OCI-LY7 (cell line): ENCODE results near the gene TNFAIP1. TPM values are rescaled to one million over a fixed set of nuclear protein-coding genes. Genes with fewer than 3 reads are reported as not detected.
A peak's percentile ranks its signal among the peaks of the same experiment; 100 is the strongest.

Experiments
- BruUV-seq: library from RNA; stranded (reverse); fragments of 400-500 nt; replicated peaks from 2 replicates; lab custom pipeline; 2021; lab: Mats Ljungman, UMichigan
- CTCF ChIA-PET: fragments of 300-600 bp; sonication (Branson Sonifier 250); formaldehyde crosslinking; loops from one replicate; lab custom pipeline; 2022; ENCODE audit warnings: antibody characterized with exemption; ENCODE audit not compliant: unreplicated experiment; lab: Charles Lee
- POLR2A ChIA-PET: fragments of 300-600 bp; sonication (Branson Sonifier 250); formaldehyde crosslinking; loops from one replicate; lab custom pipeline; 2022; ENCODE audit warnings: antibody characterized with exemption; lab: Charles Lee
- DNase-seq: peaks from one replicate; pipeline ENCODE4 v3.0.0-alpha.2; 2015; ENCODE audit warnings: low spot score
- H2AFZ ChIP-seq: fragments of 200-600 bp; sonication (generic), shearing (Covaris generic); 2 replicates; pipeline ENCODE4 v1.6.1; 2014; ENCODE audit warnings: mild to moderate bottlenecking, antibody characterized with exemption, low read length, moderate library complexity
- H3K27ac ChIP-seq: fragments of 200-600 bp; sonication (generic); 2 replicates; pipeline ENCODE4 v1.5.1; 2014; ENCODE audit warnings: mixed run types, low read depth, mild to moderate bottlenecking, moderate library complexity, low read length, inconsistent platforms; ENCODE audit not compliant: poor library complexity, severe bottlenecking
- H3K36me3 ChIP-seq: fragments of 200-600 bp; sonication (generic); 2 replicates; pipeline ENCODE4 v1.6.1; 2014; ENCODE audit warnings: mild to moderate bottlenecking, antibody characterized with exemption, low read length, moderate library complexity, mixed read lengths; ENCODE audit not compliant: insufficient read depth
- H3K4me1 ChIP-seq: fragments of 200-600 bp; sonication (generic); 2 replicates; pipeline ENCODE4 v1.5.1; 2014; ENCODE audit warnings: mild to moderate bottlenecking, low read length; ENCODE audit not compliant: insufficient read depth, poor library complexity, severe bottlenecking
- H3K4me2 ChIP-seq: fragments of 200-600 bp; sonication (generic); 2 replicates; pipeline ENCODE4 v1.6.1; 2014; ENCODE audit warnings: mild to moderate bottlenecking, low read length
- H3K4me3 ChIP-seq: fragments of 200-600 bp; sonication (generic); 2 replicates; pipeline ENCODE4 v1.5.1; 2014; ENCODE audit warnings: mild to moderate bottlenecking, low read depth, low read length; ENCODE audit not compliant: poor library complexity, severe bottlenecking
- H3K79me2 ChIP-seq: fragments of 200-600 bp; sonication (generic); 2 replicates; pipeline ENCODE4 v1.6.1; 2016; ENCODE audit warnings: low read depth, mild to moderate bottlenecking, low read length, moderate library complexity, mixed read lengths; ENCODE audit not compliant: insufficient read depth
- H3K9me2 ChIP-seq: fragments of 200-600 bp; sonication (generic); 2 replicates; pipeline ENCODE4 v1.6.1; 2016; ENCODE audit warnings: mild to moderate bottlenecking, low read length, mixed read lengths; ENCODE audit not compliant: insufficient read depth
- H3K9me3 ChIP-seq: fragments of 200-600 bp; sonication (generic); 2 replicates; pipeline ENCODE4 v1.6.1; 2014; ENCODE audit warnings: mild to moderate bottlenecking, mixed run types, low read length, mixed read lengths
- H4K20me1 ChIP-seq: fragments of 200-600 bp; sonication (generic); 2 replicates; pipeline ENCODE4 v1.6.1; 2014; ENCODE audit warnings: mild to moderate bottlenecking, antibody characterized with exemption, low read length, moderate library complexity, mixed read lengths; ENCODE audit not compliant: insufficient read depth
- EZH2phosphoT487 ChIP-seq: fragments of 200-600 bp; sonication (generic); IDR thresholded peaks from 2 replicates; pipeline ENCODE4 v1.6.1; 2018; ENCODE audit warnings: low read depth, borderline replicate concordance, mild to moderate bottlenecking, mixed run types, antibody characterized with exemption, low read length, moderate library complexity, mixed read lengths
- intact Hi-C: fragments of 100-400 bp; cut with micrococcal nuclease; formaldehyde crosslinking; loops from one replicate; pipeline ENCODE4 v1.10.0; 2022; ENCODE audit not compliant: unreplicated experiment
- total RNA-seq, 2 experiments: library from RNA; depleted of rRNA in 1 of 2; stranded (reverse); fragments of >200 nt in 1 of 2; shearing (Covaris generic) in 1 of 2; gene quantifications; 2 replicates each; pipeline ENCODE4 v1.2.3, GENCODE V29; 2014 to 2022
- TF ChIP-seq, protein P1 (sequence below): fragments of 200-600 bp; sonication (generic); conservative IDR thresholded peaks from 2 replicates; pipeline ENCODE4 v1.5.1; 2014; ENCODE audit warnings: mild to moderate bottlenecking, antibody characterized with exemption, low read length, moderate library complexity, mixed read lengths

Gene TNFAIP1
- total RNA-seq, 2 experiments from 2014 or later = 14.7 to 15.5 TPM

DNA sequence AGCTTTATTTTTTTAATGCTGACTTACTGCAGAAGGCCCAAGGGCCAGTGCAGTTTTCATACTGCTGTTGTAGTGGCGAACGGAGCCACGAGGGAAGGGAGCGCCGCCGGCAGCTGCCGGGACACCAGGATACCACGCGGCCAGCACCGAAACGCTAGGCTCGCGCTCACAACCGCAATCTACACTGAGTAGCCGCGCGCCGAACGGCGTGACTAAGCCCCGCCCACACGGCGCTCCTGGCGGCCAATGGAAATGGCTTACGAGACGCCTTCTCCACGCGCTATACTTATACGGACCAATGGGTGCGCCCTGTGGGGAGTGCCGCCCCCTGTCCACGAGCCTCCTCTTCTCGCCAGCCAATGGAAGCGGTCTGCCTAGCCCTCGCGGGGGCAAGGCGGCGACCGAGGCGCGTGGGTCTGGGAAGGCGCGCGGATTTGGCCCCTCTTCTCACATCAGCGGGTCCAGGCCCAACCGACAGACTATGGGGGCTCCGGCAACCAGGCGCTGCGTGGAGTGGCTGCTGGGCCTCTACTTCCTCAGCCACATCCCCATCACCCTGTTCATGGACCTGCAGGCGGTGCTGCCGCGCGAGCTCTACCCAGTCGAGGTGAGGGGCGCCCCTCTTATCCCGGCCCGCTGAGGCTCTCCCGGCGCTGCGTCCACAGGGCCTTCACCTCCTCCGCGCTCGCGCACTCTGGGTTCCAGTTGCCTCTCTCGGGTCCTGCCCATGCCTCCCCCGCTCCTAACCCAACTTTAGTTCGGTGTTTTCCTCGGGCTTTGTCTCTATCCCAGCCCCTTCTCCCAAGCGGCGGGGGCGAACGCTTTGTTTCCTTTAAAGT lies 16.6 kb upstream of the TNFAIP1 start, which contains the start of gene TMEM97:
Gene TMEM97 (plus strand): TSS at position 442 of the 839 bp plus-strand sequence. CDS start 40 bp downstream, at position 482.
- H3K4me3 ChIP-seq = peak within 1 kb of the TSS; percentile 89
- peak within 1 kb of the TSS; percentile 91 for H3K4me2 ChIP-seq
- peaks cover 29% of the 10 kb centered on the region for H3K4me1 ChIP-seq
- no peak for TF ChIP-seq EZH2phosphoT487
- TF ChIP-seq, protein P1, sequence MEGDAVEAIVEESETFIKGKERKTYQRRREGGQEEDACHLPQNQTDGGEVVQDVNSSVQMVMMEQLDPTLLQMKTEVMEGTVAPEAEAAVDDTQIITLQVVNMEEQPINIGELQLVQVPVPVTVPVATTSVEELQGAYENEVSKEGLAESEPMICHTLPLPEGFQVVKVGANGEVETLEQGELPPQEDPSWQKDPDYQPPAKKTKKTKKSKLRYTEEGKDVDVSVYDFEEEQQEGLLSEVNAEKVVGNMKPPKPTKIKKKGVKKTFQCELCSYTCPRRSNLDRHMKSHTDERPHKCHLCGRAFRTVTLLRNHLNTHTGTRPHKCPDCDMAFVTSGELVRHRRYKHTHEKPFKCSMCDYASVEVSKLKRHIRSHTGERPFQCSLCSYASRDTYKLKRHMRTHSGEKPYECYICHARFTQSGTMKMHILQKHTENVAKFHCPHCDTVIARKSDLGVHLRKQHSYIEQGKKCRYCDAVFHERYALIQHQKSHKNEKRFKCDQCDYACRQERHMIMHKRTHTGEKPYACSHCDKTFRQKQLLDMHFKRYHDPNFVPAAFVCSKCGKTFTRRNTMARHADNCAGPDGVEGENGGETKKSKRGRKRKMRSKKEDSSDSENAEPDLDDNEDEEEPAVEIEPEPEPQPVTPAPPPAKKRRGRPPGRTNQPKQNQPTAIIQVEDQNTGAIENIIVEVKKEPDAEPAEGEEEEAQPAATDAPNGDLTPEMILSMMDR = 0 out of 2 replicates have a peak, but pooled peaks have one; percentile 30
- H3K9me3 ChIP-seq = no peaks in the 10 kb centered on the region
- POLR2A ChIA-PET = interaction anchor here (3.8 kb wide), 1 partner anchor 16 kb away, joined by 20 read pairs; the partner anchor contains the start of genes IFT20 and TNFAIP1
- no peaks in the 10 kb centered on the region for H3K9me2 ChIP-seq
- no TSS peak for BruUV-seq
- peaks cover 47% of the 10 kb centered on the region for H3K79me2 ChIP-seq
- CTCF ChIA-PET = no interaction called here
- peak; percentile 98 for DNase-seq
- intact Hi-C loops = no loop called here
- H4K20me1 ChIP-seq = no peaks in the 10 kb centered on the region
- peaks cover 30% of the 10 kb centered on the region for H3K36me3 ChIP-seq
- H2AFZ ChIP-seq = peak within 1 kb of the TSS; percentile 54
- peak within 1 kb of the TSS; percentile 49 for H3K27ac ChIP-seq

DNA sequence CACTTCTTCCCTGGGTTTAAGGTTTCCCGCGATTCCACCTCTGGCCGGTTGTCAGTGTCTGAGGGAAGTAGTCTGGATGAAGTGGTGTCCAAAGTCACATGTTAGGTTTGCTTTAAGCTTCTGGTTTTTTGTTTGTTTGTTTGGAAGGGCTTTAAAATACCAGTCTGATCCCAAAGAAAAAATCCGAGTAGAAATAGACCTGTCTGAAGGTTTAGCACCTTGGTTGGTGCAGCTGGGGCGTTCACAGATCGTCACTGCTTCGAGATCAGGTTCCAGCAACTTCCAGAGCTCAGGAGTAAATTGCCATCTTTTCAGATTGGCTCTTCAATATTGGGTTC lies 16.0 kb upstream of the TNFAIP1 start:
- peak overlapping the region; percentile 54 for H2AFZ ChIP-seq
- peak overlapping the region; percentile 89 for H3K4me3 ChIP-seq

More for the DNA sequence above, 16.0 kb upstream of the TNFAIP1 start:
- H3K79me2 ChIP-seq = peaks cover 53% of the 10 kb centered on the region
- peaks cover 36% of the 10 kb centered on the region for H3K36me3 ChIP-seq
- intact Hi-C loops = no loop called here
- no peaks in the 10 kb centered on the region for H3K9me2 ChIP-seq
- ChIA-PET POLR2A (interaction anchor here (3.8 kb wide), 1 partner anchor 16 kb away, joined by 20 read pairs; the partner anchor contains the start of genes IFT20 and TNFAIP1), CTCF (no interaction called here)
- H4K20me1 ChIP-seq = 0 out of 2 replicates have a peak, but pooled peaks cover 4% of the 10 kb centered on the region
- no TSS peak for BruUV-seq
- no peaks in the 10 kb centered on the region for H3K9me3 ChIP-seq
- peaks cover 35% of the 10 kb centered on the region for H3K4me1 ChIP-seq
- H3K4me2 ChIP-seq = peak overlapping the region; percentile 81
- TF ChIP-seq EZH2phosphoT487 = no peak
- TF ChIP-seq, protein P1 = no peak
- peak overlapping the region; percentile 49 for H3K27ac ChIP-seq
- peak; percentile 17 for DNase-seq
